ENCODE data around the gene VSTM2L. TPM values are rescaled to one million over a fixed set of nuclear protein-coding genes. Genes with fewer than 3 reads are reported as not detected.

Gene VSTM2L
- total and polyA plus RNA-seq, 2 of the 4 experiments (the other 2 are of a cell fraction): 0.18 to 0.19 TPM

- H3K9me3 ChIP-seq (ENCODE audit: control insufficient read depth, insufficient read depth, low read length): no peaks in the 10 kb centered on the region
- no peak overlapping the region for H2BK15ac ChIP-seq (ENCODE audit: low read depth, low read length)
- BruUV-seq (replicated peaks): no TSS peak
- H3K4me1 ChIP-seq (ENCODE audit: control insufficient read depth, insufficient read depth, low read length): no peaks in the 10 kb centered on the region; the same call in 1 of the 2 replicates
- 89% methylated on average over 7 of the region's 9 CpGs; no CpG with 5 or more reads in 1 of the 2 experiments for WGBS, 2 experiments (ENCODE audit: extremely low coverage in 2 of 2, insufficient read length in 1 of 2)
- H3K27ac ChIP-seq (ENCODE audit: insufficient read depth, low read length): no peak overlapping the region
- no peak overlapping the region for H4K5ac ChIP-seq (ENCODE audit: low read depth, low read length)
- no peak overlapping the region for H3K18ac ChIP-seq (ENCODE audit: low read depth, low read length)
- DNase-seq: no peak
- no peaks in the 10 kb centered on the region for H3K79me1 ChIP-seq (ENCODE audit: low read depth in 1 of 2, low read length in 2 of 2)
- no peak overlapping the region for H2AK9ac ChIP-seq (replicated peaks; ENCODE audit: low read depth, low read length, poor library complexity)
- H3K56ac ChIP-seq (ENCODE audit: extremely low read depth, insufficient read depth, low read length): no peak overlapping the region
- H3K36me3 ChIP-seq (ENCODE audit: control insufficient read depth, insufficient read depth, low read length): peaks cover 22% of the 10 kb centered on the region
- H3K14ac ChIP-seq (replicated peaks; ENCODE audit: low read depth, low read length): no peak overlapping the region
- no peak overlapping the region for H2BK120ac ChIP-seq (ENCODE audit: low read depth, low read length)
- no peak overlapping the region for H4K8ac ChIP-seq (ENCODE audit: low read depth in 2 of 2, low read length in 2 of 2)
- H3K9ac ChIP-seq (ENCODE audit: low read depth, low read length): no peak overlapping the region
- ChIA-PET POLR2A (ENCODE audit: unreplicated experiment) (no interaction called here), CTCF (interaction anchor here (0.6 to 1.7 kb wide), 2 partner anchors 10 to 18 kb away, joined by 3 to 4 read pairs; no protein-coding TSS in a partner anchor)
- H2BK20ac ChIP-seq (ENCODE audit: low read depth, low read length): no peak overlapping the region
- H3K4ac ChIP-seq (ENCODE audit: low read depth, low read length): no peak overlapping the region
- no peak overlapping the region for H4K91ac ChIP-seq (ENCODE audit: insufficient read depth, low read depth, low read length)
- in situ Hi-C loops (cut with MboI; ENCODE audit: low sequenced_read_pairs) (no loop called here), intact Hi-C loops (cut with micrococcal nuclease) (no loop called here), dilution Hi-C loops (cut with HindIII; ENCODE audit: low sequenced_read_pairs, unreplicated experiment) (no loop called here)
- ATAC-seq (ENCODE audit: low read depth): no peak
- H3K4me3 ChIP-seq (ENCODE audit: insufficient read depth, low read depth, low read length): no peak overlapping the region
- H4K20me1 ChIP-seq (ENCODE audit: insufficient read depth, low read length): no peaks in the 10 kb centered on the region
- H2AK5ac ChIP-seq (ENCODE audit: low read depth, low read length): no peak overlapping the region
- H3K9me1 ChIP-seq (ENCODE audit: insufficient read depth, low read length): no peaks in the 10 kb centered on the region; the same call in 1 of the 2 replicates
- H3K27me3 ChIP-seq (ENCODE audit: control insufficient read depth, insufficient read depth, low read length): no peaks in the 10 kb centered on the region
- no peak overlapping the region for H2AFZ ChIP-seq (replicated peaks; ENCODE audit: low read length, poor library complexity)
- H3K4me2 ChIP-seq (ENCODE audit: low read depth, low read length): no peak overlapping the region
- H2BK5ac ChIP-seq (ENCODE audit: low read depth, low read length, poor library complexity, severe bottlenecking): no peak overlapping the region
- no peak for TF ChIP-seq CTCF (conservative IDR thresholded peaks at IDR 0.05; ENCODE audit: low read depth, low read length)
- TF ChIP-seq CEBPB (IDR thresholded peaks at IDR 0.05; ENCODE audit: low read depth, low read length): no peak
- TF ChIP-seq ELK1 (IDR thresholded peaks at IDR 0.05; ENCODE audit: borderline replicate concordance, low read depth, low read length): no peak
- TF ChIP-seq BHLHE40 (IDR thresholded peaks at IDR 0.05; ENCODE audit: low read depth, low read length): no peak
- no peak for TF ChIP-seq RAD21 (IDR thresholded peaks at IDR 0.05; ENCODE audit: low read length)
- TF ChIP-seq RCOR1 (IDR thresholded peaks at IDR 0.05; ENCODE audit: insufficient replicate concordance, low read length): no peak
- TF ChIP-seq MAZ (IDR thresholded peaks at IDR 0.05; ENCODE audit: borderline replicate concordance, low read depth, low read length): no peak
- no peak for TF ChIP-seq MAFK (IDR thresholded peaks at IDR 0.05; ENCODE audit: low read depth, low read length)
- no peak for TF ChIP-seq CHD1 (IDR thresholded peaks at IDR 0.05; ENCODE audit: low read depth, low read length)
- TF ChIP-seq MXI1 (IDR thresholded peaks at IDR 0.05; ENCODE audit: borderline replicate concordance, low read depth, low read length): no peak
- TF ChIP-seq RFX5 (IDR thresholded peaks at IDR 0.05; ENCODE audit: low read depth, low read length): no peak
- TF ChIP-seq POLR2A (IDR thresholded peaks at IDR 0.05; ENCODE audit: low read depth, low read length): no peak
- no peak for TF ChIP-seq USF2 (IDR thresholded peaks at IDR 0.05; ENCODE audit: low read depth, low read length)
- H3K23ac ChIP-seq (ENCODE audit: low read depth, low read length): no peak overlapping the region
Measured at GRCh38 chr20:37872161-37872560, 30.8 kb upstream of the VSTM2L start.
